ENCODE results near the gene PARD3. TPM values are rescaled to one million over a fixed set of nuclear protein-coding genes. Genes with fewer than 3 reads are reported as not detected.
"Not testable (repeated sequence)": the region's sequence is repeated elsewhere in the genome, so short reads cannot be mapped to it uniquely, and the experiment has no call there.

PARD3 gene
- polyA plus RNA-seq, 2 of the 4 experiments (the other 2 are of a cell fraction) = 110 to 200 TPM

DNA sequence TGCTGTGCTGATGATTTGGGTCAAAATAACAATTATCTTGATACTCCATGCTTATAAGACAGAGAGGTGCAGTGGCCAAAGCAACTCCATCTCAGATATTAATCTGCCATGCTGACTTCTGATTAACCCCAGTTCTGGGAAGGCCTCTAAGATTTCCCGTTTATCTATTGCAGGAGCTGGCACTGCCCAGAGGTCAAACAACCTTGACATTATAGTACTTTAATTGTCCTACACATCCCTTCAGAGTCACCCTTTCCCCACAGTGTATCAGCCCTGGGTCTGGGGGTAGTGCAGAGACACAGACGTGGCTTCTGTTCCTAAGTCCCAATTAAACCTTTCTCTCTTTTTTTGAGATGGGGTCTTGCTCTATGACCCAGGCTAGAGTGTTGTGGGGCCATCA is 63.8 kb downstream of the PARD3 start (continued):
- TF ChIP-seq PHF8 (IDR thresholded peaks at IDR 0.05; ENCODE audit: borderline replicate concordance, low read depth) (no peak), KDM5A (IDR thresholded peaks at IDR 0.05) (no peak), BCL3 (IDR thresholded peaks at IDR 0.05) (no peak), CHD4 (IDR thresholded peaks at IDR 0.05; ENCODE audit: borderline replicate concordance) (no peak)

- 87% methylated on average over 7 of the region's 7 CpGs for WGBS (ENCODE audit: missing lambda C conversion rate)
- H3K4me1 ChIP-seq = peaks cover 57% of the 10 kb centered on the region
- FAIRE-seq; POLR2A ChIA-PET; H3K9me3 ChIP-seq; H3K4me2 ChIP-seq; ATAC-seq; H3K4me3 ChIP-seq; H3K27ac ChIP-seq; DNase-seq (ENCODE audit: low read depth in 1 of 2, low spot score in 1 of 2): not testable (repeated sequence)
- CTCF ChIA-PET = interaction anchor here (1.5 kb wide), 1 partner anchor 95 kb away, joined by 4 read pairs; no protein-coding TSS in a partner anchor
Observed at GRCh38 chr10:34750795-34751194, 64.3 kb downstream of the PARD3 start.

GRCh38 chr10:34748767-34749166 is 66.3 kb downstream of the PARD3 start:
- Histone ChIP-seq H3K4me2 (no peak overlapping the region), H3K4me1 (peaks cover 37% of the 10 kb centered on the region), H3K27ac (no peak overlapping the region), H3K9me3 (no peaks in the 10 kb centered on the region), H3K4me3 (no peak overlapping the region)
- DNase-seq (ENCODE audit: low read depth in 1 of 2, low spot score in 1 of 2) (no peak), ATAC-seq (no peak), FAIRE-seq (no peak)
- no peak for TF ChIP-seq PBX3 (IDR thresholded peaks at IDR 0.05)
- TF ChIP-seq JUNB (IDR thresholded peaks at IDR 0.05) = no peak
- no peak for TF ChIP-seq EP300 (IDR thresholded peaks at IDR 0.05)
- no peak for TF ChIP-seq NFE2L2 (conservative IDR thresholded peaks at IDR 0.05; ENCODE audit: low read length)
- no peak for TF ChIP-seq ZC3H11A (IDR thresholded peaks at IDR 0.05)
- TF ChIP-seq, protein P1, sequence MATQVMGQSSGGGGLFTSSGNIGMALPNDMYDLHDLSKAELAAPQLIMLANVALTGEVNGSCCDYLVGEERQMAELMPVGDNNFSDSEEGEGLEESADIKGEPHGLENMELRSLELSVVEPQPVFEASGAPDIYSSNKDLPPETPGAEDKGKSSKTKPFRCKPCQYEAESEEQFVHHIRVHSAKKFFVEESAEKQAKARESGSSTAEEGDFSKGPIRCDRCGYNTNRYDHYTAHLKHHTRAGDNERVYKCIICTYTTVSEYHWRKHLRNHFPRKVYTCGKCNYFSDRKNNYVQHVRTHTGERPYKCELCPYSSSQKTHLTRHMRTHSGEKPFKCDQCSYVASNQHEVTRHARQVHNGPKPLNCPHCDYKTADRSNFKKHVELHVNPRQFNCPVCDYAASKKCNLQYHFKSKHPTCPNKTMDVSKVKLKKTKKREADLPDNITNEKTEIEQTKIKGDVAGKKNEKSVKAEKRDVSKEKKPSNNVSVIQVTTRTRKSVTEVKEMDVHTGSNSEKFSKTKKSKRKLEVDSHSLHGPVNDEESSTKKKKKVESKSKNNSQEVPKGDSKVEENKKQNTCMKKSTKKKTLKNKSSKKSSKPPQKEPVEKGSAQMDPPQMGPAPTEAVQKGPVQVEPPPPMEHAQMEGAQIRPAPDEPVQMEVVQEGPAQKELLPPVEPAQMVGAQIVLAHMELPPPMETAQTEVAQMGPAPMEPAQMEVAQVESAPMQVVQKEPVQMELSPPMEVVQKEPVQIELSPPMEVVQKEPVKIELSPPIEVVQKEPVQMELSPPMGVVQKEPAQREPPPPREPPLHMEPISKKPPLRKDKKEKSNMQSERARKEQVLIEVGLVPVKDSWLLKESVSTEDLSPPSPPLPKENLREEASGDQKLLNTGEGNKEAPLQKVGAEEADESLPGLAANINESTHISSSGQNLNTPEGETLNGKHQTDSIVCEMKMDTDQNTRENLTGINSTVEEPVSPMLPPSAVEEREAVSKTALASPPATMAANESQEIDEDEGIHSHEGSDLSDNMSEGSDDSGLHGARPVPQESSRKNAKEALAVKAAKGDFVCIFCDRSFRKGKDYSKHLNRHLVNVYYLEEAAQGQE (IDR thresholded peaks at IDR 0.05) = no peak
- no peak for TF ChIP-seq HDAC2 (IDR thresholded peaks at IDR 0.05)
- TF ChIP-seq PHF8 (IDR thresholded peaks at IDR 0.05; ENCODE audit: borderline replicate concordance, low read depth) = no peak
- no peak for TF ChIP-seq ZSCAN20 (CRISPR knock-in tag; IDR thresholded peaks at IDR 0.05)
- ChIA-PET POLR2A (no interaction called here), CTCF (interaction anchor here (1.1 to 2.0 kb wide), 3 partner anchors 11 to 76 kb away, joined by 3 to 8 read pairs (median 3); no protein-coding TSS in a partner anchor)
- 93% methylated on average over 4 of the region's 4 CpGs for WGBS (ENCODE audit: missing lambda C conversion rate)

DNA sequence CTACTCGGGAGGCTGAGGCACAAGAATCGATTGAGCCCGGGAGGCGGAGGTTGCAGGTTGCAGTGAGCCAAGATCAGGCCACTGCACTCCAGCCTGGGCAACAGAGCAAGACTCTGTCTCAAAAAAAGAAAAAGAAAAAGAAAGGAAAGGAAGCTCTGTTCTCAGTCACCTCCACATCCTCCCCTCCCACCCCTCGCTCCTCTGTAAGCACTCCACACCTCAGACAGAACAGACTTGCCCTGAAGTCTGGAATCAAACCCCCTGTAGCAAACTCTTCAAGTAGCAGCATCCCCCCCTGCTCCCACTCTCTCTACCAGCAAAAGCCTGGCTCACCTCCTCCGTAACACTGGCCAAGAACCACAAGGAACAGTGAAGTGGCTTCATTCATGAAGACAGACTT is 66.7 kb downstream of the PARD3 start:
- FAIRE-seq (no peak), ATAC-seq (no peak), DNase-seq (ENCODE audit: low read depth in 1 of 2, low spot score in 1 of 2) (no peak)
- no peaks in the 10 kb centered on the region for H3K9me3 ChIP-seq
- no peak overlapping the region for H3K4me2 ChIP-seq
- 95% methylated on average over 6 of the region's 6 CpGs for WGBS (ENCODE audit: missing lambda C conversion rate)
- no peak overlapping the region for H3K4me3 ChIP-seq
- peaks cover 33% of the 10 kb centered on the region for H3K4me1 ChIP-seq
- no peak overlapping the region for H3K27ac ChIP-seq
- ChIA-PET POLR2A (no interaction called here), CTCF (interaction anchor here (1.1 to 2.0 kb wide), 3 partner anchors 11 to 76 kb away, joined by 3 to 8 read pairs (median 3); no protein-coding TSS in a partner anchor)
- TF ChIP-seq HOXB13 (CRISPR knock-in tag; IDR thresholded peaks at IDR 0.05; ENCODE audit: low read depth) (no peak), POLR2AphosphoS2 (conservative IDR thresholded peaks at IDR 0.05; ENCODE audit: low read length) (no peak), RFX5 (IDR thresholded peaks at IDR 0.05) (no peak), TFCP2L1 (CRISPR knock-in tag; IDR thresholded peaks at IDR 0.05) (no peak), FOSL2 (IDR thresholded peaks at IDR 0.05) (no peak), FOSL2 (CRISPR knock-in tag; IDR thresholded peaks at IDR 0.05) (no peak), ZFP36 (IDR thresholded peaks at IDR 0.05; ENCODE audit: borderline replicate concordance, partially characterized antibody) (no peak), KDM5A (IDR thresholded peaks at IDR 0.05) (no peak), EHMT2 (IDR thresholded peaks at IDR 0.05; ENCODE audit: low read depth) (no peak), EHF (CRISPR knock-in tag; IDR thresholded peaks at IDR 0.05) (no peak), HDAC2 (IDR thresholded peaks at IDR 0.05) (no peak), JUN (IDR thresholded peaks at IDR 0.05) (no peak), MYC (IDR thresholded peaks at IDR 0.05; ENCODE audit: borderline replicate concordance, low read length) (no peak), ZC3H11A (IDR thresholded peaks at IDR 0.05) (no peak), RNF2 (IDR thresholded peaks at IDR 0.05; ENCODE audit: borderline replicate concordance, low read depth) (no peak), NFE2L2 (conservative IDR thresholded peaks at IDR 0.05; ENCODE audit: low read length) (no peak), NR3C1 (IDR thresholded peaks at IDR 0.05) (no peak)
- TF ChIP-seq, protein P2, sequence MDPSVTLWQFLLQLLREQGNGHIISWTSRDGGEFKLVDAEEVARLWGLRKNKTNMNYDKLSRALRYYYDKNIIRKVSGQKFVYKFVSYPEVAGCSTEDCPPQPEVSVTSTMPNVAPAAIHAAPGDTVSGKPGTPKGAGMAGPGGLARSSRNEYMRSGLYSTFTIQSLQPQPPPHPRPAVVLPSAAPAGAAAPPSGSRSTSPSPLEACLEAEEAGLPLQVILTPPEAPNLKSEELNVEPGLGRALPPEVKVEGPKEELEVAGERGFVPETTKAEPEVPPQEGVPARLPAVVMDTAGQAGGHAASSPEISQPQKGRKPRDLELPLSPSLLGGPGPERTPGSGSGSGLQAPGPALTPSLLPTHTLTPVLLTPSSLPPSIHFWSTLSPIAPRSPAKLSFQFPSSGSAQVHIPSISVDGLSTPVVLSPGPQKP (IDR thresholded peaks at IDR 0.05; ENCODE audit: low read depth, low read length) = no peak
- TF ChIP-seq, protein P3, sequence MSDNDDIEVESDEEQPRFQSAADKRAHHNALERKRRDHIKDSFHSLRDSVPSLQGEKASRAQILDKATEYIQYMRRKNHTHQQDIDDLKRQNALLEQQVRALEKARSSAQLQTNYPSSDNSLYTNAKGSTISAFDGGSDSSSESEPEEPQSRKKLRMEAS (IDR thresholded peaks at IDR 0.05) = no peak

Data from A549 (cell line).